ENCODE data around the gene AKAP13. TPM values are rescaled to one million over a fixed set of nuclear protein-coding genes. Genes with fewer than 3 reads are reported as not detected.

AKAP13 gene
- total RNA-seq, 4 donors from 2014 or later, result 128 to 460 (median 243) TPM

GRCh38 chr15:85603160-85603559, 222.8 kb downstream of the AKAP13 start:
- Histone ChIP-seq H3K27me3 (no peaks in the 10 kb centered on the region), H3K9me3 (no peaks in the 10 kb centered on the region), H3K36me3 (no peaks in the 10 kb centered on the region), H3K4me1 (peaks cover 2 to 8% of the 10 kb centered on the region in 2 donors), H3K4me3 (no peak overlapping the region), H3K27ac (no peak overlapping the region)
- DNase-seq, result no peak
- intact Hi-C loops (cut with DNase I; ENCODE audit: low total_unique reads), result no loop called here
- TF ChIP-seq CTCF (IDR thresholded peaks at IDR 0.05), result no peak
- TF ChIP-seq POLR2A (IDR thresholded peaks at IDR 0.05), result no peak

- no peaks in the 10 kb centered on the region for H3K36me3 ChIP-seq
- H3K4me1 ChIP-seq, result peaks cover 4 to 8% of the 10 kb centered on the region in 2 donors
- no peak overlapping the region for H3K4me3 ChIP-seq
- no peaks in the 10 kb centered on the region for H3K9me3 ChIP-seq
- intact Hi-C loops (cut with DNase I; ENCODE audit: low total_unique reads), result no loop called here
- no peak overlapping the region for H3K27ac ChIP-seq
- no peaks in the 10 kb centered on the region for H3K27me3 ChIP-seq
- TF ChIP-seq POLR2A (IDR thresholded peaks at IDR 0.05), result no peak
- TF ChIP-seq CTCF (IDR thresholded peaks at IDR 0.05), result no peak
- DNase-seq, result no peak
These were observed 223.3 kb downstream of the AKAP13 start for GRCh38 chr15:85603703-85604102.

GRCh38 chr15:85604194-85604593, 223.8 kb downstream of the AKAP13 start:
- no peak overlapping the region for H3K27ac ChIP-seq
- intact Hi-C loops (cut with DNase I; ENCODE audit: low total_unique reads), result no loop called here
- H3K9me3 ChIP-seq, result no peaks in the 10 kb centered on the region
- no peaks in the 10 kb centered on the region for H3K36me3 ChIP-seq
- H3K4me3 ChIP-seq, result no peak overlapping the region
- no peak for TF ChIP-seq CTCF (IDR thresholded peaks at IDR 0.05)
- TF ChIP-seq POLR2A (IDR thresholded peaks at IDR 0.05), result no peak
- no peaks in the 10 kb centered on the region for H3K27me3 ChIP-seq
- peaks cover 4 to 8% of the 10 kb centered on the region in 2 donors for H3K4me1 ChIP-seq
- no peak for DNase-seq

- H3K27me3 ChIP-seq, result no peaks in the 10 kb centered on the region
- H3K9me3 ChIP-seq, result no peaks in the 10 kb centered on the region
- peaks cover 4% of the 10 kb centered on the region in 2 donors for H3K4me1 ChIP-seq
- H3K36me3 ChIP-seq, result no peaks in the 10 kb centered on the region
- TF ChIP-seq POLR2A (IDR thresholded peaks at IDR 0.05) (no peak), CTCF (IDR thresholded peaks at IDR 0.05) (no peak)
- H3K4me3 ChIP-seq, result no peak overlapping the region
- no peak for DNase-seq
- H3K27ac ChIP-seq, result peak overlapping the region; percentile 63 to 85
- intact Hi-C loops (cut with DNase I; ENCODE audit: low total_unique reads), result no loop called here
These were observed 226.3 kb downstream of the AKAP13 start for GRCh38 chr15:85606738-85607137.

- no peak for TF ChIP-seq CTCF (IDR thresholded peaks at IDR 0.05)
- no peak for TF ChIP-seq POLR2A (IDR thresholded peaks at IDR 0.05)
- no peak for DNase-seq
- intact Hi-C loops (cut with DNase I; ENCODE audit: low total_unique reads), result no loop called here
- Histone ChIP-seq H3K36me3 (no peaks in the 10 kb centered on the region), H3K4me1 (peaks cover 4% of the 10 kb centered on the region in 2 donors), H3K9me3 (no peaks in the 10 kb centered on the region), H3K27me3 (no peaks in the 10 kb centered on the region), H3K4me3 (no peak overlapping the region), H3K27ac (peak overlapping the region; percentile 63 to 85)
These were observed 226.9 kb downstream of the AKAP13 start for GRCh38 chr15:85607141-85607806.

Data from uterus (tissue), 4 donors.